ENCODE data around the gene RNU6-9. TPM values are rescaled to one million over a fixed set of nuclear protein-coding genes. Genes with fewer than 3 reads are reported as not detected.

RNU6-9 gene
- total and polyA plus RNA-seq, 12 donors, result not detected

- intact Hi-C loops (cut with DNase I), result loop anchor here in 1 of 10 donors (5.0 kb wide), 1 partner anchor 33 kb away; no protein-coding TSS in a partner anchor
- H3K36me3 ChIP-seq, result peaks cover 0 to 18% (median 0%) of the 10 kb centered on the region in 9 donors
- DNase-seq, result no peak
- WGBS, 2 donors, result 89 to 91% methylated on average over 22 of the region's 22 CpGs
- no peak overlapping the region for H3K27ac ChIP-seq
- no peaks in the 10 kb centered on the region for H3K27me3 ChIP-seq
- H3K9me3 ChIP-seq, result peaks cover 0 to 4% (median 0%) of the 10 kb centered on the region in 11 donors
- TF ChIP-seq CTCF (IDR thresholded peaks at IDR 0.05), result no peak
- ATAC-seq, result no peak
- H3K4me1 ChIP-seq, result peaks cover 7 to 33% (median 14%) of the 10 kb centered on the region in 9 donors
- no peak overlapping the region for H3K4me3 ChIP-seq
Measured at GRCh38 chr19:939439-939838, 46.2 kb downstream of the RNU6-9 start.

DNA sequence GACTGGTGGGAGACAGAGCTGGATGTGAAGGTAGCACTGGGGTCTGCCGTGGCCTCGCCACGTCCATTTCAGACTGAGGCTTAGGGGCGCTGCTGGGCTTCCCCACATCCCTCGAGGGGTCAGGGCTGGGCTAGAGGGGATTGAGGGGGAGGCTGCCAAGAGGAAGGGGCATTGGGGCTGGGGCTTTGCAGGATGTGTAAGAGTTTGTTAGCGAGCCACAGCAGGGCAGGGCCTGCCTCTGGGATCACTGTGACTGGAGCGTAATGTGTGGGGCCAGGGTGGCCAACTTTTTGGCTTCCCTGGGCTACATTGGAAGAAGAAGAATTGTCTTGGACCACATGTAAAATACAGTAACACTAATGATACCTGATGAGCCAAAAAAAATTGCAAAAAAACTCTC lies 46.6 kb downstream of the RNU6-9 start:
- Histone ChIP-seq H3K36me3 (peaks cover 0 to 18% (median 0%) of the 10 kb centered on the region in 9 donors), H3K27me3 (no peaks in the 10 kb centered on the region), H3K4me3 (peak overlapping the region in 1 of 10 donors; percentile 41), H3K4me1 (peaks cover 3 to 29% (median 9%) of the 10 kb centered on the region in 9 donors), H3K9me3 (peaks cover 0 to 4% (median 0%) of the 10 kb centered on the region in 11 donors), H3K27ac (peak overlapping the region in 5 of 10 donors; percentile 72 to 90 (median 83))
- ATAC-seq (no peak), DNase-seq (no peak)
- WGBS, 2 donors, result 94 to 100% methylated on average over 7 of the region's 7 CpGs
- TF ChIP-seq CTCF (IDR thresholded peaks at IDR 0.05), result no peak
- intact Hi-C loops (cut with DNase I), result loop anchor here in 1 of 10 donors (5.0 kb wide), 1 partner anchor 32 kb away; no protein-coding TSS in a partner anchor

- Histone ChIP-seq H3K4me1 (peaks cover 0 to 20% (median 4%) of the 10 kb centered on the region in 9 donors), H3K4me3 (peak overlapping the region in 9 of 10 donors; percentile 24 to 50 (median 41)), H3K36me3 (peaks cover 0 to 18% (median 0%) of the 10 kb centered on the region in 9 donors), H3K9me3 (peaks cover 0 to 4% (median 0%) of the 10 kb centered on the region in 11 donors), H3K27me3 (no peaks in the 10 kb centered on the region), H3K27ac (peak overlapping the region; percentile 10 to 90 (median 78))
- 40 to 59% methylated on average over 61 to 64 of the region's 64 CpGs for WGBS, 2 donors
- DNase-seq (peak in 1 of 2 donors; percentile 74), ATAC-seq (peak; percentile 56 to 88 (median 78))
- intact Hi-C loops (cut with DNase I), result no loop called here
- peak in 1 of 9 donors; percentile 21 for TF ChIP-seq CTCF (IDR thresholded peaks at IDR 0.05)
Measured at GRCh38 chr19:940591-941291, 47.5 kb downstream of the RNU6-9 start.

- peaks cover 0 to 20% (median 4%) of the 10 kb centered on the region in 9 donors for H3K4me1 ChIP-seq
- 82 to 83% methylated on average over 42 to 45 of the region's 45 CpGs for WGBS, 2 donors
- H3K36me3 ChIP-seq, result peaks cover 0 to 18% (median 0%) of the 10 kb centered on the region in 9 donors
- H3K27me3 ChIP-seq, result no peaks in the 10 kb centered on the region
- TF ChIP-seq CTCF (IDR thresholded peaks at IDR 0.05), result no peak
- DNase-seq (no peak), ATAC-seq (no peak)
- intact Hi-C loops (cut with DNase I), result no loop called here
- H3K9me3 ChIP-seq, result peaks cover 0 to 4% (median 0%) of the 10 kb centered on the region in 11 donors
- H3K4me3 ChIP-seq, result peak overlapping the region in 9 of 10 donors; percentile 24 to 50 (median 41)
- H3K27ac ChIP-seq, result peak overlapping the region in 9 of 10 donors; percentile 10 to 90 (median 79)
Measured at GRCh38 chr19:941292-942132, 48.2 kb downstream of the RNU6-9 start.

Measured in heart right ventricle (tissue), 16 donors.